Colonic mucosa (tissue), 4 donors: ENCODE data around the gene PIK3R6. TPM values are rescaled to one million over a fixed set of nuclear protein-coding genes. Genes with fewer than 3 reads are reported as not detected.
"Not testable (repeated sequence)": the region's sequence is repeated elsewhere in the genome, so short reads cannot be mapped to it uniquely, and the experiment has no call there.

ENCODE experiments used
- DNase-seq: peaks from one replicate; pipeline ENCODE4 v3.0.0-alpha.2; 2020
- H3K27ac ChIP-seq: fragments of 200-600 bp; one replicate; pipeline ENCODE4 v1.8.0; 2021
- H3K27me3 ChIP-seq: fragments of 200-600 bp; one replicate; pipeline ENCODE4 v1.8.0; 2021
- H3K36me3 ChIP-seq: fragments of 200-600 bp; one replicate; pipeline ENCODE4 v1.8.0; 2021
- H3K4me1 ChIP-seq: fragments of 200-600 bp; one replicate; pipeline ENCODE4 v1.8.0; 2021; ENCODE audit warnings: mild to moderate bottlenecking
- H3K4me3 ChIP-seq: fragments of 200-600 bp; one replicate; pipeline ENCODE4 v1.8.0; 2021
- H3K9ac ChIP-seq, 2 donors: one replicate each; pipeline ENCODE4 v1.7.0; 2013; ENCODE audit warnings: control low read depth in 2 of 2, low read depth in 2 of 2, low read length in 2 of 2
- H3K9me3 ChIP-seq: fragments of 200-600 bp; one replicate; pipeline ENCODE4 v1.8.0; 2021
- intact Hi-C: fragments of 100-400 bp; cut with DNase I; formaldehyde crosslinking; loops from one replicate; pipeline ENCODE4 v1.14.1; 2022
- total RNA-seq, 2 donors: library from RNA; stranded (reverse); fragmentation: NEBNext Ultra II Directional in 1 of 2; extraction: Animal tissue kit (Norgen Biotek cat#: 25700) in 1 of 2; gene quantifications; one replicate each; pipeline ENCODE4 v1.2.1, GENCODE V29; 2021
- TF ChIP-seq, protein P1 (sequence below): fragments of 200-600 bp; IDR thresholded peaks from one replicate; pipeline ENCODE4 v1.8.0; 2022; ENCODE audit warnings: antibody characterized with exemption, mild to moderate bottlenecking
- donor health status: healthy.
- donor health status: DM: no; HTN: no; CAD: no.
- donor health status: DM: no; HTN: no; CAD: no.

The PIK3R6 gene
- total RNA-seq, 2 donors from 2014 or later, result 0.61 to 0.96 TPM

DNA sequence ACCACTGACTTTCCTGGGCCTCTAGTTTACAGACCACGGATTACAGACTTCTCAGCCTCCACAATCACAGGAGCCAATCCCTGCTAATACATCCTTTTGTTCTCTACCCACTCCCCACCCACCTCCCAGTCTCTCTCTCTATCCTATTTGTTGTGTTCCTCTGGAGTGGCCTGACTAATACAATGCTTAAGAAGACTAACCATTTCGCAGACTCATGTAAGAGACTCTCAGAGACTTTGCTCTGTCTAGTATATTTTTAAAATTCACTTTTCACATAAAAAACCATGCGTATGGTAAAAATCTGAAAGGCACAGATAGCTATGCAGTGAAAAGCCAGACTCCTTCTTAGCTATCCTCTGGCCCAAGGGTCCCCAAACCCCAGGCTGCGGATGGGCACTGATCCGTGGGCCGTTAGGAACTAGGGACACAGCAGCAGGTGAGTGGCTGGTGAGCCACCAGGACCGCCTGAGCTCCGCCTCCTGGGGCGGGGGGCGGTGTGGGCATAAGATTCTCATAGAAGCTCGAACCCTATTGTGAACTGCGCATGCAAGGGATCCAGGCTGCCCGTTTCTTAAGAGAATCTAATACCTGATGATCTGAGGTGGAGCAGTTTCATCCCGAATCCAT lies 7.6 kb downstream of the PIK3R6 start:
- no peak for DNase-seq
- no peak overlapping the region for H3K4me3 ChIP-seq
- H3K27me3 ChIP-seq, result no peaks in the 10 kb centered on the region
- no peaks in the 10 kb centered on the region for H3K4me1 ChIP-seq
- TF ChIP-seq, protein P1, sequence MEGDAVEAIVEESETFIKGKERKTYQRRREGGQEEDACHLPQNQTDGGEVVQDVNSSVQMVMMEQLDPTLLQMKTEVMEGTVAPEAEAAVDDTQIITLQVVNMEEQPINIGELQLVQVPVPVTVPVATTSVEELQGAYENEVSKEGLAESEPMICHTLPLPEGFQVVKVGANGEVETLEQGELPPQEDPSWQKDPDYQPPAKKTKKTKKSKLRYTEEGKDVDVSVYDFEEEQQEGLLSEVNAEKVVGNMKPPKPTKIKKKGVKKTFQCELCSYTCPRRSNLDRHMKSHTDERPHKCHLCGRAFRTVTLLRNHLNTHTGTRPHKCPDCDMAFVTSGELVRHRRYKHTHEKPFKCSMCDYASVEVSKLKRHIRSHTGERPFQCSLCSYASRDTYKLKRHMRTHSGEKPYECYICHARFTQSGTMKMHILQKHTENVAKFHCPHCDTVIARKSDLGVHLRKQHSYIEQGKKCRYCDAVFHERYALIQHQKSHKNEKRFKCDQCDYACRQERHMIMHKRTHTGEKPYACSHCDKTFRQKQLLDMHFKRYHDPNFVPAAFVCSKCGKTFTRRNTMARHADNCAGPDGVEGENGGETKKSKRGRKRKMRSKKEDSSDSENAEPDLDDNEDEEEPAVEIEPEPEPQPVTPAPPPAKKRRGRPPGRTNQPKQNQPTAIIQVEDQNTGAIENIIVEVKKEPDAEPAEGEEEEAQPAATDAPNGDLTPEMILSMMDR, result no peak
- intact Hi-C loops, result no loop called here
- no peaks in the 10 kb centered on the region for H3K36me3 ChIP-seq
- no peaks in the 10 kb centered on the region for H3K9me3 ChIP-seq
- H3K27ac ChIP-seq, result no peak overlapping the region
- no peak overlapping the region for H3K9ac ChIP-seq

DNA sequence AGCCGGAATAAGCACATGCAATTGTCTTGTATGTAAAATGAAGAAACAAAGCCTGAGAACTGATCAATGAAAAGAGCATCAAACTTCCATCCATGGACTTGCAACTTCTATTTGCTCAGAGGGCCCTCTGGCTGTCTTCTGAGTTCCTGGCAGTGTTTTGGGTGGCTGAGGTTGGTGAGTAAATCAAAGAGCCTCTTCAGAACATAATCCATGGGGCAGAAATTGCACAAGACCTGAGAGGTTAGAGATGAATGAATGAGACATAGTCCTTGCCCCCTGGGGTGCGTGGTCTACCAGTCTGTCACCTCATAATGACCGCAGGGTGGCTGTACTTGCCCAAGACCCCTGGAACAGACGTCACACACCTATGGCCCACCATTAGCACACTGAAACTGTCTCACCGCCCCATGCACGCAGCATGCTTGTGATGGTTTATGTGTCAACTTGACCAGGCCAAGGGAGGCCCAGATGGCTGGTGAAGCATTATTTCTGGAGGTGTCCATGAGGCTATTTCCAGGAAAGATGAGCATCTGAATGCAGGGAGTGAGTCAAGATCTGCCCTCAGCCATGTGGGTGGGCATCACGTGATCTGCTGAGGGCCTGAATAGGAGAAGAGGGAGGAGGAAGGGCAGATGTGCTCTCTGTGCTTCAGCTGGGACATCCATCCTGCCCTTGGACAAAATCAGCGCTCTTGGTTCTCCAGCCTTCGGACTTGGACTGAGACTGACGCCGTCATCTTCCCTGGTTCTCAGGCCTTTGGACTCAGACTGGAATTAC lies 8.3 kb downstream of the PIK3R6 start:
- Histone ChIP-seq H3K36me3 (no peaks in the 10 kb centered on the region), H3K4me3 (no peak overlapping the region), H3K27ac (no peak overlapping the region), H3K4me1 (no peaks in the 10 kb centered on the region), H3K9me3 (no peaks in the 10 kb centered on the region), H3K9ac (no peak overlapping the region), H3K27me3 (no peaks in the 10 kb centered on the region)
- intact Hi-C loops, result no loop called here
- DNase-seq, result no peak
- TF ChIP-seq, protein P1, result no peak

DNA sequence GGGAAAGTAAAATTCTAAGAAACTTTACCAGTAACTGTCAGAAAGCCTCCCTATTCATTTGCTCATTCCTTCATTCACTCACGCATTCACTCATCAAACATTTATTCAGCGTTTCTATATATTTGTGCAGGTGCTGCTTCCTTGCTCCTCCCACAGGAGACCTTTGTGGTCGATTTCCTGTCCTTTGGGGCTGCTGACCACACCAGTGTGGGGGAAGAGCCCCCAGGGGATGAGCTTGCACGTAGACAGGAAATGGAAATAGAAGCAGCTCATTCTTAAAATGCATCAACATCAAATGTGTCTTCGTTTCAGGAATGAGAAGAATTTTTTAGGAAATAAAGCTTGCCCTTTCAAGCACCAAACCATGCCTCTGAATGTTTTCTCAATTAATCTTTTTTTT lies 9.6 kb downstream of the PIK3R6 start:
- Histone ChIP-seq H3K9me3 (no peaks in the 10 kb centered on the region), H3K4me3 (no peak overlapping the region), H3K27ac (no peak overlapping the region), H3K36me3 (no peaks in the 10 kb centered on the region), H3K27me3 (no peaks in the 10 kb centered on the region), H3K4me1 (no peaks in the 10 kb centered on the region), H3K9ac (no peak overlapping the region)
- TF ChIP-seq, protein P1, result no peak
- no peak for DNase-seq
- intact Hi-C loops, result no loop called here

DNA sequence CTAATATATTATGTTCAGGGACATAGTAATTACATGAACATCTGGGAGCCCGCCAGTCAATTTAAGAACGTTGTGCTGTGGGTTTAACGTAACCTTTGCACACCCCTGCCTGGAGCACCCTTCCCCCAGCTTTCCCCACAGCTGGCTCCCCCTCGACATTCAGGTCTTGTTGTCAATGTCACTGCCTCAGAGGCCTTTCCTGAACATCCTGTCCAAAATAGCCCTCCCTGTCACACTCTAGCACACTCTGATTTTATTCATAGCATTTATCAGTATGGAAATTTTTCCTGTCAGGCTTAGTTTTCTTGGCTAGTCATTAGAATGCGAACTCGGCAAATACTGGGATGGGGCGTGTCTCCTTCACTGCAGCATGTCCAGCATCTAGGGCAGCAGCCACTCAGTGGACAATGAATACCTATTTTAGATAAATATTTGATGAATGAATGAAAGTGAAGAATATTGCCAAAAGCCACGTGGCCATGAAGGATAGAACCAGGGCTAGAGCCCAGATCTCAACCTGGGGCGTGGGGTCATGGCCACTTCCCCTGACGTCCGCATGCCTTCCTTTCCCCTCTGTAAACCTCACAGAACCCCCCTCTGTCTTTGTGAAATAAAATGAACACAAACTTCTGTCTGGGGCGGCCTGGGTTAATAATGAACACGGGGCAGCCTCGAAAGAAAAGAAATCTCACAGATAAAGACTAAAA lies 10.5 kb downstream of the PIK3R6 start:
- H3K4me1 ChIP-seq, result no peaks in the 10 kb centered on the region
- no peaks in the 10 kb centered on the region for H3K9me3 ChIP-seq
- intact Hi-C loops, result no loop called here
- H3K27me3 ChIP-seq, result no peaks in the 10 kb centered on the region
- no peaks in the 10 kb centered on the region for H3K36me3 ChIP-seq
- H3K9ac ChIP-seq, result no peak overlapping the region
- H3K27ac ChIP-seq, result no peak overlapping the region
- DNase-seq, result no peak
- TF ChIP-seq, protein P1, result no peak
- no peak overlapping the region for H3K4me3 ChIP-seq

DNA sequence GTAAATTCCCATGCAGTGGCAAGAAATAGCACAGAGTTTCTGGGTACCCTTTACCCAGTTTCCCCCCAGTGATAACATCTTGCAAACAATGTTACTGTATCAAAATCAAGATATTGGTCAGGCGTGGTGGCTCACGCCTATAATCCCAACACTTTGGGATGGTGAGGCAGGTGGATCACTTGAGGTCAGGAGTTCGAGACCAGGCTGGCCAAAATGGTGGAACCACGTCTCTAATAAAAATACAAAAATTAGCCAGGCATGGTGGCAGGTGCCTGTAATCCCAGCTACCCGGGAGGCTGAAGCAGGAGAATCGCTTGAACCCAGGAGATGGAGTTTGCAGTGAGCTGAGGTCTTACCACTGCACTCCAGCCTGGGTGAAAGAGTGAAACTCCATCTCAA lies 11.3 kb downstream of the PIK3R6 start:
- DNase-seq, H3K36me3 ChIP-seq, H3K27me3 ChIP-seq, H3K9me3 ChIP-seq, H3K4me1 ChIP-seq, intact Hi-C loops, H3K27ac ChIP-seq, H3K4me3 ChIP-seq, H3K9ac ChIP-seq: not testable (repeated sequence)
